Peyer's patch (tissue), 4 donors: ENCODE data around the gene THSD1.

ENCODE experiments used
- CTCF ChIP-seq, 6 experiments: fragments of 450-650 bp in 4 of 6; fragments of 200-600 bp in 2 of 6; sonication (generic) in 1 of 6; IDR thresholded peaks; one replicate each; pipeline ENCODE4 v1.5.1; 2017 to 2019; ENCODE audit warnings: antibody characterized with exemption in 6 of 6, mild to moderate bottlenecking in 3 of 6, moderate library complexity in 1 of 6
- POLR2A ChIP-seq, 2 donors: fragments of 450-650 bp; IDR thresholded peaks; one replicate each; pipeline ENCODE4 v1.5.1; 2017; ENCODE audit warnings: antibody characterized with exemption in 2 of 2, mild to moderate bottlenecking in 2 of 2, moderate library complexity in 2 of 2

GRCh38 chr13:52446265-52446664, 40.3 kb upstream of the THSD1 start:
- no peak for TF ChIP-seq CTCF (IDR thresholded peaks at IDR 0.05)
- TF ChIP-seq POLR2A (IDR thresholded peaks at IDR 0.05): no peak
